ENCODE results near the gene LMOD2.

GRCh38 chr7:123690550-123690949 lies 34.9 kb downstream of the LMOD2 start:
- TF ChIP-seq, protein P1, sequence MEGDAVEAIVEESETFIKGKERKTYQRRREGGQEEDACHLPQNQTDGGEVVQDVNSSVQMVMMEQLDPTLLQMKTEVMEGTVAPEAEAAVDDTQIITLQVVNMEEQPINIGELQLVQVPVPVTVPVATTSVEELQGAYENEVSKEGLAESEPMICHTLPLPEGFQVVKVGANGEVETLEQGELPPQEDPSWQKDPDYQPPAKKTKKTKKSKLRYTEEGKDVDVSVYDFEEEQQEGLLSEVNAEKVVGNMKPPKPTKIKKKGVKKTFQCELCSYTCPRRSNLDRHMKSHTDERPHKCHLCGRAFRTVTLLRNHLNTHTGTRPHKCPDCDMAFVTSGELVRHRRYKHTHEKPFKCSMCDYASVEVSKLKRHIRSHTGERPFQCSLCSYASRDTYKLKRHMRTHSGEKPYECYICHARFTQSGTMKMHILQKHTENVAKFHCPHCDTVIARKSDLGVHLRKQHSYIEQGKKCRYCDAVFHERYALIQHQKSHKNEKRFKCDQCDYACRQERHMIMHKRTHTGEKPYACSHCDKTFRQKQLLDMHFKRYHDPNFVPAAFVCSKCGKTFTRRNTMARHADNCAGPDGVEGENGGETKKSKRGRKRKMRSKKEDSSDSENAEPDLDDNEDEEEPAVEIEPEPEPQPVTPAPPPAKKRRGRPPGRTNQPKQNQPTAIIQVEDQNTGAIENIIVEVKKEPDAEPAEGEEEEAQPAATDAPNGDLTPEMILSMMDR (IDR thresholded peaks at IDR 0.05 in 2 of 3, conservative IDR thresholded peaks at IDR 0.05 in 1 of 3; ENCODE audit: borderline replicate concordance in 1 of 3, insufficient read depth in 1 of 3, low read depth in 2 of 3, low read length in 2 of 3): no peak
- no peak for TF ChIP-seq POLR2AphosphoS5 (IDR thresholded peaks at IDR 0.05; ENCODE audit: low read depth, low read length)
- TF ChIP-seq, protein P2, sequence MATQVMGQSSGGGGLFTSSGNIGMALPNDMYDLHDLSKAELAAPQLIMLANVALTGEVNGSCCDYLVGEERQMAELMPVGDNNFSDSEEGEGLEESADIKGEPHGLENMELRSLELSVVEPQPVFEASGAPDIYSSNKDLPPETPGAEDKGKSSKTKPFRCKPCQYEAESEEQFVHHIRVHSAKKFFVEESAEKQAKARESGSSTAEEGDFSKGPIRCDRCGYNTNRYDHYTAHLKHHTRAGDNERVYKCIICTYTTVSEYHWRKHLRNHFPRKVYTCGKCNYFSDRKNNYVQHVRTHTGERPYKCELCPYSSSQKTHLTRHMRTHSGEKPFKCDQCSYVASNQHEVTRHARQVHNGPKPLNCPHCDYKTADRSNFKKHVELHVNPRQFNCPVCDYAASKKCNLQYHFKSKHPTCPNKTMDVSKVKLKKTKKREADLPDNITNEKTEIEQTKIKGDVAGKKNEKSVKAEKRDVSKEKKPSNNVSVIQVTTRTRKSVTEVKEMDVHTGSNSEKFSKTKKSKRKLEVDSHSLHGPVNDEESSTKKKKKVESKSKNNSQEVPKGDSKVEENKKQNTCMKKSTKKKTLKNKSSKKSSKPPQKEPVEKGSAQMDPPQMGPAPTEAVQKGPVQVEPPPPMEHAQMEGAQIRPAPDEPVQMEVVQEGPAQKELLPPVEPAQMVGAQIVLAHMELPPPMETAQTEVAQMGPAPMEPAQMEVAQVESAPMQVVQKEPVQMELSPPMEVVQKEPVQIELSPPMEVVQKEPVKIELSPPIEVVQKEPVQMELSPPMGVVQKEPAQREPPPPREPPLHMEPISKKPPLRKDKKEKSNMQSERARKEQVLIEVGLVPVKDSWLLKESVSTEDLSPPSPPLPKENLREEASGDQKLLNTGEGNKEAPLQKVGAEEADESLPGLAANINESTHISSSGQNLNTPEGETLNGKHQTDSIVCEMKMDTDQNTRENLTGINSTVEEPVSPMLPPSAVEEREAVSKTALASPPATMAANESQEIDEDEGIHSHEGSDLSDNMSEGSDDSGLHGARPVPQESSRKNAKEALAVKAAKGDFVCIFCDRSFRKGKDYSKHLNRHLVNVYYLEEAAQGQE (IDR thresholded peaks at IDR 0.05; ENCODE audit: low read depth): no peak
- no peak for TF ChIP-seq POLR2A (IDR thresholded peaks at IDR 0.05; ENCODE audit: borderline replicate concordance, extremely low read depth, insufficient read depth, insufficient read length)
- no peak for TF ChIP-seq ZNF274 (IDR thresholded peaks at IDR 0.05; ENCODE audit: low read depth, low read length)
- TF ChIP-seq SRF (IDR thresholded peaks at IDR 0.05; ENCODE audit: low read depth): no peak

Measured in HCT116 (cell line).